ENCODE results near the gene LAMA4. TPM values are rescaled to one million over a fixed set of nuclear protein-coding genes. Genes with fewer than 3 reads are reported as not detected.

The LAMA4 gene
- total and polyA plus RNA-seq, 2 of the 13 experiments (the other 11 are each of a cell fraction or from before 2014, with no cell fraction given) = not detected

DNA sequence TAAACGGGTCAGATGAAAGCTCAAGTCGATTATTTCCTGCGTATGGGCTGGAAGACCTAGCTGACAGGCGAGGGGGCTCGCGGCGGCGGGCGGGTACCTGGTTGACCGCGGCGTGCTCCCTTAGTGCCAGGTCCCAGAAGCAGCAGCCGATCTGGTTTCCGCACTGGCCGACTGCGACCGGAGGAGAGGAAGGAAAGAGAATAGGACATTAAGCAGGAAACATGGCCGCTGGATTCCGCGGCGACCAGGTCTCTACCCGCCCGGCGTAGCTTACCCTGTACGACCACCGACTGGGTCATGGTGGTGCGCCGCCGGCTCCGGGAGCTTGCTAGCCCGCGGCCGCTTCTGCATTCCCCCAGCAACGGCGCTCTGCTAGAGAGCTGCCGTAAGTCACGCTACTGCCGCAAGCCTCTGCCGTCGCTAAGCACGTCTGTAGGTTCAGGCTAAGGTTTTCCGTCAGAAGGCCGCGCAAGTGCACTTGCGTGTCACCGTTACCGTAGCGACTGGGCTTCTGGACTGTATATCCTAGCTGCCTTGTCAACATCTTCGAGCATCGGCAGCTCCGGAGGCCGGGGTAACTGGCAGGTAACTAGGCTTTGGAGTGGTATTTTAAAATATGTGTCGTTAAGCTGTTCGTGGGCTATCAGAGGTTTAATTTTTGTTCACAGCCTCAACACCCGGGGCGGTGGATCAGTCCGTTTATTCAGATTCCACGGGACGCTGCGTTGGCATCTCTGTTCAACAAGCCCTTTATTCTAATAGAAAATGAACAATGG is 167.0 kb downstream of the LAMA4 start, which contains the start of the genes FAM229B and TUBE1 (continued):
- TF ChIP-seq, protein P1, sequence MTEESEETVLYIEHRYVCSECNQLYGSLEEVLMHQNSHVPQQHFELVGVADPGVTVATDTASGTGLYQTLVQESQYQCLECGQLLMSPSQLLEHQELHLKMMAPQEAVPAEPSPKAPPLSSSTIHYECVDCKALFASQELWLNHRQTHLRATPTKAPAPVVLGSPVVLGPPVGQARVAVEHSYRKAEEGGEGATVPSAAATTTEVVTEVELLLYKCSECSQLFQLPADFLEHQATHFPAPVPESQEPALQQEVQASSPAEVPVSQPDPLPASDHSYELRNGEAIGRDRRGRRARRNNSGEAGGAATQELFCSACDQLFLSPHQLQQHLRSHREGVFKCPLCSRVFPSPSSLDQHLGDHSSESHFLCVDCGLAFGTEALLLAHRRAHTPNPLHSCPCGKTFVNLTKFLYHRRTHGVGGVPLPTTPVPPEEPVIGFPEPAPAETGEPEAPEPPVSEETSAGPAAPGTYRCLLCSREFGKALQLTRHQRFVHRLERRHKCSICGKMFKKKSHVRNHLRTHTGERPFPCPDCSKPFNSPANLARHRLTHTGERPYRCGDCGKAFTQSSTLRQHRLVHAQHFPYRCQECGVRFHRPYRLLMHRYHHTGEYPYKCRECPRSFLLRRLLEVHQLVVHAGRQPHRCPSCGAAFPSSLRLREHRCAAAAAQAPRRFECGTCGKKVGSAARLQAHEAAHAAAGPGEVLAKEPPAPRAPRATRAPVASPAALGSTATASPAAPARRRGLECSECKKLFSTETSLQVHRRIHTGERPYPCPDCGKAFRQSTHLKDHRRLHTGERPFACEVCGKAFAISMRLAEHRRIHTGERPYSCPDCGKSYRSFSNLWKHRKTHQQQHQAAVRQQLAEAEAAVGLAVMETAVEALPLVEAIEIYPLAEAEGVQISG (CRISPR knock-in tag; IDR thresholded peaks at IDR 0.05) = peak; percentile 84
- TF ChIP-seq U2AF2 (IDR thresholded peaks at IDR 0.05; ENCODE audit: low read depth, low read length) = peak; percentile 90; the same call in 1 of the 2 replicates
- TF ChIP-seq, protein P2, sequence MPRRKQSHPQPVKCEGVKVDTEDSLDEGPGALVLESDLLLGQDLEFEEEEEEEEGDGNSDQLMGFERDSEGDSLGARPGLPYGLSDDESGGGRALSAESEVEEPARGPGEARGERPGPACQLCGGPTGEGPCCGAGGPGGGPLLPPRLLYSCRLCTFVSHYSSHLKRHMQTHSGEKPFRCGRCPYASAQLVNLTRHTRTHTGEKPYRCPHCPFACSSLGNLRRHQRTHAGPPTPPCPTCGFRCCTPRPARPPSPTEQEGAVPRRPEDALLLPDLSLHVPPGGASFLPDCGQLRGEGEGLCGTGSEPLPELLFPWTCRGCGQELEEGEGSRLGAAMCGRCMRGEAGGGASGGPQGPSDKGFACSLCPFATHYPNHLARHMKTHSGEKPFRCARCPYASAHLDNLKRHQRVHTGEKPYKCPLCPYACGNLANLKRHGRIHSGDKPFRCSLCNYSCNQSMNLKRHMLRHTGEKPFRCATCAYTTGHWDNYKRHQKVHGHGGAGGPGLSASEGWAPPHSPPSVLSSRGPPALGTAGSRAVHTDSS (CRISPR knock-in tag; conservative IDR thresholded peaks at IDR 0.05) = no peak
- peak; percentile 51; the same call in 1 of the 2 replicates for TF ChIP-seq ZNF143 (CRISPR knock-in tag; IDR thresholded peaks at IDR 0.05)
- TF ChIP-seq, protein P3, sequence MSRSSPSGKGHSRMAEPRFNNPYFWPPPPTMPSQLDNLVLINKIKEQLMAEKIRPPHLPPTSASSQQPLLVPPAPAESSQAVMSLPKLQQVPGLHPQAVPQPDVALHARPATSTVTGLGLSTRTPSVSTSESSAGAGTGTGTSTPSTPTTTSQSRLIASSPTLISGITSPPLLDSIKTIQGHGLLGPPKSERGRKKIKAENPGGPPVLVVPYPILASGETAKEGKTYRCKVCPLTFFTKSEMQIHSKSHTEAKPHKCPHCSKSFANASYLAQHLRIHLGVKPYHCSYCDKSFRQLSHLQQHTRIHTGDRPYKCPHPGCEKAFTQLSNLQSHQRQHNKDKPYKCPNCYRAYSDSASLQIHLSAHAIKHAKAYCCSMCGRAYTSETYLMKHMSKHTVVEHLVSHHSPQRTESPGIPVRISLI (CRISPR knock-in tag; IDR thresholded peaks at IDR 0.05; ENCODE audit: borderline replicate concordance) = no peak
- peak; percentile 94; the same call in 1 of the 2 replicates for TF ChIP-seq ARID2 (CRISPR knock-in tag; IDR thresholded peaks at IDR 0.05; ENCODE audit: borderline replicate concordance)
- no peak for TF ChIP-seq ZNF17 (CRISPR knock-in tag; IDR thresholded peaks at IDR 0.05)
- TF ChIP-seq, protein P4, sequence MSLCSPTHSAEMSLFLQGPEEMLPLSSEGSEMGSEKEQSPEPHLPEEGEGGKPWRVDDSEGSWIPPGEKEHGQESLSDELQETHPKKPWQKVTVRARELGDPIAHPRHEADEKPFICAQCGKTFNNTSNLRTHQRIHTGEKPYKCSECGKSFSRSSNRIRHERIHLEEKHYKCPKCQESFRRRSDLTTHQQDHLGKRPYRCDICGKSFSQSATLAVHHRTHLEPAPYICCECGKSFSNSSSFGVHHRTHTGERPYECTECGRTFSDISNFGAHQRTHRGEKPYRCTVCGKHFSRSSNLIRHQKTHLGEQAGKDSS (CRISPR knock-in tag; IDR thresholded peaks at IDR 0.05; ENCODE audit: borderline replicate concordance, low read depth) = 0 out of 2 replicates have a peak, but pooled peaks have one; percentile 14
- no peak for TF ChIP-seq ZNF670 (CRISPR knock-in tag; IDR thresholded peaks at IDR 0.05; ENCODE audit: borderline replicate concordance)
- TF ChIP-seq ZNF274 (CRISPR knock-in tag; IDR thresholded peaks at IDR 0.05) = peak; percentile 81
- TF ChIP-seq ZSCAN31 (CRISPR knock-in tag; IDR thresholded peaks at IDR 0.05; ENCODE audit: low read depth) = peak; percentile 51; the same call in 1 of the 2 replicates
- peak; percentile 36; the same call in 1 of the 2 replicates for TF ChIP-seq ZNF451 (CRISPR knock-in tag; IDR thresholded peaks at IDR 0.05)
- TF ChIP-seq ATM (IDR thresholded peaks at IDR 0.05; ENCODE audit: borderline replicate concordance) = no peak
- TF ChIP-seq, protein P5, sequence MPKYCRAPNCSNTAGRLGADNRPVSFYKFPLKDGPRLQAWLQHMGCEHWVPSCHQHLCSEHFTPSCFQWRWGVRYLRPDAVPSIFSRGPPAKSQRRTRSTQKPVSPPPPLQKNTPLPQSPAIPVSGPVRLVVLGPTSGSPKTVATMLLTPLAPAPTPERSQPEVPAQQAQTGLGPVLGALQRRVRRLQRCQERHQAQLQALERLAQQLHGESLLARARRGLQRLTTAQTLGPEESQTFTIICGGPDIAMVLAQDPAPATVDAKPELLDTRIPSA (CRISPR knock-in tag; IDR thresholded peaks at IDR 0.05; ENCODE audit: borderline replicate concordance) = no peak
- peak; percentile 41; the same call in 1 of the 2 replicates for TF ChIP-seq ZNF615 (CRISPR knock-in tag; IDR thresholded peaks at IDR 0.05; ENCODE audit: borderline replicate concordance)
- peak; percentile 85; the same call in 1 of the 2 replicates for TF ChIP-seq IRF2 (CRISPR knock-in tag; IDR thresholded peaks at IDR 0.05)
- 0 out of 2 replicates have a peak, but pooled peaks have one; percentile 27 for TF ChIP-seq NFE2 (CRISPR knock-in tag; IDR thresholded peaks at IDR 0.05)
- no peak for TF ChIP-seq RORA (CRISPR knock-in tag; IDR thresholded peaks at IDR 0.05)
- TF ChIP-seq, protein P6, sequence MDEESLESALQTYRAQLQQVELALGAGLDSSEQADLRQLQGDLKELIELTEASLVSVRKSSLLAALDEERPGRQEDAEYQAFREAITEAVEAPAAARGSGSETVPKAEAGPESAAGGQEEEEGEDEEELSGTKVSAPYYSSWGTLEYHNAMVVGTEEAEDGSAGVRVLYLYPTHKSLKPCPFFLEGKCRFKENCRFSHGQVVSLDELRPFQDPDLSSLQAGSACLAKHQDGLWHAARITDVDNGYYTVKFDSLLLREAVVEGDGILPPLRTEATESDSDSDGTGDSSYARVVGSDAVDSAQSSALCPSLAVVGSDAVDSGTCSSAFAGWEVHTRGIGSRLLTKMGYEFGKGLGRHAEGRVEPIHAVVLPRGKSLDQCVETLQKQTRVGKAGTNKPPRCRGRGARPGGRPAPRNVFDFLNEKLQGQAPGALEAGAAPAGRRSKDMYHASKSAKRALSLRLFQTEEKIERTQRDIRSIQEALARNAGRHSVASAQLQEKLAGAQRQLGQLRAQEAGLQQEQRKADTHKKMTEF (CRISPR knock-in tag; IDR thresholded peaks at IDR 0.05) = peak; percentile 90
- no peak for TF ChIP-seq ZNF282 (IDR thresholded peaks at IDR 0.05; ENCODE audit: partially characterized antibody)
